ENCODE results near the gene JMJD4. TPM values are rescaled to one million over a fixed set of nuclear protein-coding genes. Genes with fewer than 3 reads are reported as not detected.

Gene JMJD4
- total and polyA plus RNA-seq, 2 of the 8 experiments (the other 6 are each of a cell fraction or from before 2014, with no cell fraction given): 13.2 to 23.3 TPM

- ChIA-PET POLR2A (ENCODE audit: partially characterized antibody) (interaction anchor here (1.1 kb wide), 1 partner anchor 9 kb away, joined by 3 read pairs; no protein-coding TSS in a partner anchor), CTCF (ENCODE audit: partially characterized antibody) (interaction anchor here (0.6 to 5.0 kb wide), 5 partner anchors 11 to 228 kb away, joined by 3 to 51 read pairs (median 5); no protein-coding TSS in a partner anchor)
- no peak overlapping the region for H3K27ac ChIP-seq (ENCODE audit: low read depth, low read length)
- H3K27me3 ChIP-seq (replicated peaks in 1 of 4; ENCODE audit: control insufficient read depth in 3 of 4, extremely low read depth in 1 of 4, insufficient read depth in 3 of 4, low read length in 3 of 4): no peaks in the 10 kb centered on the region
- H4K91ac ChIP-seq (replicated peaks; ENCODE audit: insufficient read length, low read length): no peak overlapping the region
- H3K4me3 ChIP-seq (ENCODE audit: extremely low read depth in 1 of 4, insufficient read depth in 2 of 4, low read depth in 3 of 4, low read length in 4 of 4): no peak overlapping the region
- no peaks in the 10 kb centered on the region for H3K79me2 ChIP-seq (ENCODE audit: control insufficient read depth in 1 of 2, insufficient read depth in 2 of 2, low read length in 2 of 2)
- peaks cover 0 to 15% of the 10 kb centered on the region in 2 experiments for H4K20me1 ChIP-seq (replicated peaks in 1 of 2; ENCODE audit: control insufficient read depth in 1 of 2, insufficient read depth in 2 of 2, low read length in 2 of 2)
- no peaks in the 10 kb centered on the region for H3K9me3 ChIP-seq (ENCODE audit: insufficient read depth in 2 of 2, low read depth in 1 of 2, low read length in 1 of 2)
- no peak overlapping the region for H2BK20ac ChIP-seq (ENCODE audit: low read length)
- no peaks in the 10 kb centered on the region for H3K4me1 ChIP-seq (replicated peaks in 1 of 4; ENCODE audit: control insufficient read depth in 3 of 4, insufficient read depth in 4 of 4, low read length in 3 of 4)
- H4K5ac ChIP-seq (ENCODE audit: insufficient read length, low read depth, low read length): no peak overlapping the region
- DNase-seq (ENCODE audit: low read depth in 1 of 2, low spot score in 2 of 2): no peak
- TF ChIP-seq SP1 (IDR thresholded peaks at IDR 0.05; ENCODE audit: low read depth, low read length) (no peak), CBX5 (IDR thresholded peaks at IDR 0.05; ENCODE audit: low read depth, low read length) (no peak), SP2 (IDR thresholded peaks at IDR 0.05; ENCODE audit: low read length) (no peak), POU5F1 (IDR thresholded peaks at IDR 0.05; ENCODE audit: low read depth, low read length) (no peak), TCF12 (IDR thresholded peaks at IDR 0.05; ENCODE audit: low read depth, low read length) (no peak), PHF8 (conservative IDR thresholded peaks at IDR 0.05; ENCODE audit: low read depth, low read length) (no peak), SAP30 (IDR thresholded peaks at IDR 0.05; ENCODE audit: insufficient read depth, insufficient replicate concordance, low read length) (no peak), TEAD4 (IDR thresholded peaks at IDR 0.05; ENCODE audit: low read depth, low read length) (no peak), SIN3A (conservative IDR thresholded peaks at IDR 0.05 in 1 of 2, IDR thresholded peaks at IDR 0.05 in 1 of 2; ENCODE audit: low read depth in 1 of 2, low read length in 2 of 2) (no peak), TBP (IDR thresholded peaks at IDR 0.05; ENCODE audit: low read depth, low read length) (no peak), USF2 (IDR thresholded peaks at IDR 0.05; ENCODE audit: low read length) (no peak), SUZ12 (IDR thresholded peaks at IDR 0.05; ENCODE audit: low read length) (no peak), POLR2AphosphoS5 (IDR thresholded peaks at IDR 0.05; ENCODE audit: low read depth, low read length) (no peak)
- H3K9ac ChIP-seq (replicated peaks in 1 of 4; ENCODE audit: extremely low read depth in 1 of 4, low read depth in 3 of 4, low read length in 3 of 4): no peak overlapping the region
- H3K23me2 ChIP-seq (ENCODE audit: low read depth, low read length): no peaks in the 10 kb centered on the region
- no peak overlapping the region for H2AK5ac ChIP-seq (ENCODE audit: low read depth, low read length)
- no peak overlapping the region for H3K14ac ChIP-seq (ENCODE audit: insufficient read length)
- H3K4ac ChIP-seq (replicated peaks; ENCODE audit: insufficient read length, low read depth, low read length): no peak overlapping the region
- H2BK120ac ChIP-seq (replicated peaks; ENCODE audit: low read depth, low read length): no peak overlapping the region
- no peak for FAIRE-seq
- no peak overlapping the region; the same call in 1 of the 2 replicates for H2BK5ac ChIP-seq (ENCODE audit: low read depth, low read length)
- H4K8ac ChIP-seq (ENCODE audit: extremely low read depth, insufficient read depth, low read length): no peak overlapping the region
- peaks cover 1 to 10% (median 3%) of the 10 kb centered on the region in 4 experiments; a peak in 4 of 8 replicates for H3K36me3 ChIP-seq (ENCODE audit: control insufficient read depth in 2 of 4, insufficient read depth in 4 of 4, low read length in 3 of 4)
- H3K56ac ChIP-seq (replicated peaks; ENCODE audit: insufficient read length, low read depth, low read length): no peak overlapping the region
- WGBS, 2 experiments (ENCODE audit: extremely low coverage in 1 of 2, insufficient coverage in 1 of 2, insufficient read length in 1 of 2, insufficient replicate concordance in 2 of 2, low coverage in 1 of 2, low lambda C conversion rate in 2 of 2, missing lambda C conversion rate in 1 of 2): 98% methylated on average over 15 of the region's 15 CpGs; no CpG with 5 or more reads in 1 of the 2 experiments
- no peak overlapping the region for H2BK15ac ChIP-seq (ENCODE audit: low read length)
- no peak overlapping the region for H2BK12ac ChIP-seq (ENCODE audit: low read depth, low read length)
- no peak overlapping the region for H3K18ac ChIP-seq (ENCODE audit: extremely low read depth, low read length)
- H3K23ac ChIP-seq (ENCODE audit: insufficient read length): no peak overlapping the region
- H3K79me1 ChIP-seq (ENCODE audit: low read depth, low read length): peaks cover 8% of the 10 kb centered on the region
- no peak overlapping the region for H3K4me2 ChIP-seq (ENCODE audit: insufficient read depth in 1 of 2, low read depth in 2 of 2, low read length in 2 of 2)
- no peak overlapping the region for H2AFZ ChIP-seq (ENCODE audit: low read length)
These were observed 38.5 kb upstream of the JMJD4 start for GRCh38 chr1:227773558-227773957.

All from H1 (cell line).